DOHH2 (cell line): ENCODE data around the gene ACVR1B.

Source experiments
- EZH2phosphoT487 ChIP-seq: fragments of 200-600 bp; sonication (generic); IDR thresholded peaks from 2 replicates; pipeline ENCODE4 v1.6.1; 2017; ENCODE audit warnings: borderline replicate concordance, mild to moderate bottlenecking, antibody characterized with exemption, low read length, moderate library complexity, mixed read lengths
- TF ChIP-seq, protein P1 (sequence below): fragments of 200-600 bp; sonication (generic); IDR thresholded peaks from one replicate; pipeline ENCODE4 v1.5.1; 2014; ENCODE audit warnings: antibody characterized with exemption, mild to moderate bottlenecking, low read depth, low read length; ENCODE audit not compliant: poor library complexity, severe bottlenecking

DNA sequence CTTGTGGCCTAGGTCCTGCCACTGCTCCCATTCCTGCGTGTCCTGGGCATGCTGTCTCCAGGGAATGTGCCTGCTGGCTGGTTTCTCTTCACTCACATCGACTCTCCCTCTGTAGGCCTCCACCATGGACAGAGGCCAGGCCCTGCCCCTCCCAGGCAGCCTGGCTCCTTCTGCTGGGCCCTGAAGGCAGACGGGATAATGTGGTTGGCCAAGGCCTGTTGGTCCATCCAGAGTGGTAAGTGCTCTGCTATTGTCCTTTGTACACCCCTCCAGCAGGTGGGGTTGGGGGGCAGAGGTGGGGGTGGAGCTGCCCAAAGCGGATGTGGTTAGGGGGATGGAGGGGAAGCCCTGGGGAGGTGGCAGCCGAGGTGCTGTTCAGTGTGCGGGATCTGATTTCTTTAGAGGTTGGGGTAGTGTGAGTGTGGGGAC lies 90.2 kb downstream of the ACVR1B start:
- TF ChIP-seq, protein P1, sequence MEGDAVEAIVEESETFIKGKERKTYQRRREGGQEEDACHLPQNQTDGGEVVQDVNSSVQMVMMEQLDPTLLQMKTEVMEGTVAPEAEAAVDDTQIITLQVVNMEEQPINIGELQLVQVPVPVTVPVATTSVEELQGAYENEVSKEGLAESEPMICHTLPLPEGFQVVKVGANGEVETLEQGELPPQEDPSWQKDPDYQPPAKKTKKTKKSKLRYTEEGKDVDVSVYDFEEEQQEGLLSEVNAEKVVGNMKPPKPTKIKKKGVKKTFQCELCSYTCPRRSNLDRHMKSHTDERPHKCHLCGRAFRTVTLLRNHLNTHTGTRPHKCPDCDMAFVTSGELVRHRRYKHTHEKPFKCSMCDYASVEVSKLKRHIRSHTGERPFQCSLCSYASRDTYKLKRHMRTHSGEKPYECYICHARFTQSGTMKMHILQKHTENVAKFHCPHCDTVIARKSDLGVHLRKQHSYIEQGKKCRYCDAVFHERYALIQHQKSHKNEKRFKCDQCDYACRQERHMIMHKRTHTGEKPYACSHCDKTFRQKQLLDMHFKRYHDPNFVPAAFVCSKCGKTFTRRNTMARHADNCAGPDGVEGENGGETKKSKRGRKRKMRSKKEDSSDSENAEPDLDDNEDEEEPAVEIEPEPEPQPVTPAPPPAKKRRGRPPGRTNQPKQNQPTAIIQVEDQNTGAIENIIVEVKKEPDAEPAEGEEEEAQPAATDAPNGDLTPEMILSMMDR = peak; percentile 64
- no peak for TF ChIP-seq EZH2phosphoT487
